NB4 (cell line): ENCODE results near the gene MRPL54.
A peak's percentile ranks its signal among the peaks of the same experiment; 100 is the strongest.

Source experiments
- DNase-seq: peaks from one replicate; pipeline ENCODE4 v3.0.0; 2010; ENCODE audit warnings: low read depth
- H3K4me3 ChIP-seq: one replicate; pipeline ENCODE4 v1.5.1; 2011; ENCODE audit warnings: mild to moderate bottlenecking, low read depth, low read length, moderate library complexity
- MAX ChIP-seq: IDR thresholded peaks from 2 replicates; pipeline ENCODE4 v1.6.1; 2011; ENCODE audit warnings: low read depth, low read length
- MYC ChIP-seq: IDR thresholded peaks from 2 replicates; pipeline ENCODE4 v1.6.1; 2011; ENCODE audit warnings: low read depth, low read length
- POLR2A ChIP-seq: IDR thresholded peaks from 2 replicates; pipeline ENCODE4 v1.6.1; 2011; ENCODE audit warnings: mild to moderate bottlenecking; ENCODE audit not compliant: insufficient read length; ENCODE audit errors: extremely low read depth
- TF ChIP-seq, protein P1 (sequence below): IDR thresholded peaks from one replicate; pipeline ENCODE4 v1.5.1; 2012; ENCODE audit warnings: low read depth, low read length

MRPL54 gene

GRCh38 chr19:3725640-3726310, 36.7 kb upstream of the MRPL54 start:
- TF ChIP-seq MAX: no peak
- TF ChIP-seq, protein P1, sequence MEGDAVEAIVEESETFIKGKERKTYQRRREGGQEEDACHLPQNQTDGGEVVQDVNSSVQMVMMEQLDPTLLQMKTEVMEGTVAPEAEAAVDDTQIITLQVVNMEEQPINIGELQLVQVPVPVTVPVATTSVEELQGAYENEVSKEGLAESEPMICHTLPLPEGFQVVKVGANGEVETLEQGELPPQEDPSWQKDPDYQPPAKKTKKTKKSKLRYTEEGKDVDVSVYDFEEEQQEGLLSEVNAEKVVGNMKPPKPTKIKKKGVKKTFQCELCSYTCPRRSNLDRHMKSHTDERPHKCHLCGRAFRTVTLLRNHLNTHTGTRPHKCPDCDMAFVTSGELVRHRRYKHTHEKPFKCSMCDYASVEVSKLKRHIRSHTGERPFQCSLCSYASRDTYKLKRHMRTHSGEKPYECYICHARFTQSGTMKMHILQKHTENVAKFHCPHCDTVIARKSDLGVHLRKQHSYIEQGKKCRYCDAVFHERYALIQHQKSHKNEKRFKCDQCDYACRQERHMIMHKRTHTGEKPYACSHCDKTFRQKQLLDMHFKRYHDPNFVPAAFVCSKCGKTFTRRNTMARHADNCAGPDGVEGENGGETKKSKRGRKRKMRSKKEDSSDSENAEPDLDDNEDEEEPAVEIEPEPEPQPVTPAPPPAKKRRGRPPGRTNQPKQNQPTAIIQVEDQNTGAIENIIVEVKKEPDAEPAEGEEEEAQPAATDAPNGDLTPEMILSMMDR: no peak
- no peak for TF ChIP-seq MYC
- no peak for TF ChIP-seq POLR2A
- no peak for DNase-seq
- H3K4me3 ChIP-seq: no peak overlapping the region

DNA sequence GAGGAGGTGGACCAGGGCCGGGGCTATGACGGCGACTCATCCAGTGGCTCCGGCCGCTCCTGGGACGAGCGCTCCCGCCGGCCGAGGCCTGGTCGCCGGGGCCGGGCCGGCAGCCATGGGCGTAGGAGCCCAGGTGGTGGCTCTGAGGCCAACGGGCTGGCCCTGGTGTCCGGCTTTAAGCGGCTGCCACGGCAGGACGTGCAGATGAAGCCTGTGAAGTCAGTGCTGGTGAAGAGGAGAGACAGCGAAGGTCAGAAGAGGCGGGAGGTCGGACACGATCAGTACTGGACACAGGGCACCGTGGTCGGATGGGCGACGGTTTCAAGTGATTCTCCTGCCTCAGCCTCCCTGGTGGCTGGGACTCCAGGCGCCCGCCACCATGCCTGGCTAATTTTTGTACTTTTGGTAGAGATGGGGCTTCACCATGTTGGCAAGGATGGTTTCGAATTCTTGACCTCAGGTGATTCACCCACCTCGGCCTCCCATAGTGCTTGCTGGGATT, 32.0 kb upstream of the MRPL54 start:
- TF ChIP-seq, protein P1: no peak
- no peak for TF ChIP-seq MAX
- DNase-seq: no peak
- no peak overlapping the region for H3K4me3 ChIP-seq

DNA sequence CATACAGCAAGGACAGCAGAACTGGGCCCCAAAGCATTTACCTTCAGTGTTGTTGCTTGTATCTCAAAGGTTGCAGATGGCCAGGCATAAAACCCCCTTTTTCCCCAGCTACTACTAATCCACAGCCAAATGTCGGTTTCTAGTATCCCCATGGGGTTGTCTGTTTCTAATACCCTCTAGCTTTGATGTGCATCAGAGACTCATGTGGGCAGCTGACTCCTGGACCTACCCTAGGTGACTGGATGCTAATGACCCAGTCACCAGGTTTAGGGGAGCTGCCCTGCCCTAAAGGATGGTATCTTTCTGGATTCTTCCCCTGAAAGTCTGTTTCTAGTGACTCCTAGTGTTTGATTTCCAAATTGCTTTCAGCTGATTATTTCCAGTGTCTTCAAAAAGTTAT, 30.4 kb upstream of the MRPL54 start:
- TF ChIP-seq, protein P1: no peak
- TF ChIP-seq POLR2A: no peak
- TF ChIP-seq MYC: no peak
- TF ChIP-seq MAX: no peak
- no peak for DNase-seq
- no peak overlapping the region for H3K4me3 ChIP-seq

GRCh38 chr19:3733549-3734309, 28.8 kb upstream of the MRPL54 start:
- TF ChIP-seq POLR2A (no peak), MAX (no peak), MYC (no peak)
- TF ChIP-seq, protein P1: no peak
- DNase-seq: peak; percentile 26
- no peak overlapping the region for H3K4me3 ChIP-seq

- no peak overlapping the region for H3K4me3 ChIP-seq
- DNase-seq: no peak
Observed at GRCh38 chr19:3734310-3734600, 28.2 kb upstream of the MRPL54 start.

More at GRCh38 chr19:3734310-3734600, 28.2 kb upstream of the MRPL54 start:
- TF ChIP-seq MYC (no peak), MAX (no peak), POLR2A (no peak)
- TF ChIP-seq, protein P1: no peak
